ENCODE measurements around the gene RPP30.

The RPP30 gene

GRCh38 chr10:90871766-90872647, at the start of gene RPP30:
TSS of gene RPP30 (plus strand) at chr10:90871974. CDS start at chr10:90871987, 13 bp downstream.
- in situ Hi-C loops (cut with MboI; ENCODE audit: low sequenced_read_pairs), result no loop called here

DNA sequence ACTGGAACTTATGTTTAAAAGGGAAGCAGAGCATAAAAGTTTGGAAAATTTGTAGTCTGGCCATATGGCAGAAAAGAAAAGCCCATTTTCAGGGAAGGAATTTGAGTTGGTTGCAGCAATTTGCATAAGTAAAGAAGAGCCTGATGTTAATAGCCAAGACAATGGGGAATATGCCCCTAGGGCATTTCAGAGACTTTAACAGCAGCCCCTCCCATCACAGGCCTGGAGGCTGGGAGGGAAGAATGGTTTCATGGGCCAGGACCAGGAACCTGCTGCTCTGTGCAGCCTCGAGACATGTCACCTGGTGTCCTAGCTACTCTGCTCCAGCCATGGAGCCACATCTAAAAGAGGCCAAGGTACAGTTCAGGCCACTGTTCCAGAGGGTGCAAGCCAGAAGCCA, 49.3 kb upstream of the RPP30 start:
- in situ Hi-C loops (cut with MboI; ENCODE audit: low sequenced_read_pairs), result no loop called here

DNA sequence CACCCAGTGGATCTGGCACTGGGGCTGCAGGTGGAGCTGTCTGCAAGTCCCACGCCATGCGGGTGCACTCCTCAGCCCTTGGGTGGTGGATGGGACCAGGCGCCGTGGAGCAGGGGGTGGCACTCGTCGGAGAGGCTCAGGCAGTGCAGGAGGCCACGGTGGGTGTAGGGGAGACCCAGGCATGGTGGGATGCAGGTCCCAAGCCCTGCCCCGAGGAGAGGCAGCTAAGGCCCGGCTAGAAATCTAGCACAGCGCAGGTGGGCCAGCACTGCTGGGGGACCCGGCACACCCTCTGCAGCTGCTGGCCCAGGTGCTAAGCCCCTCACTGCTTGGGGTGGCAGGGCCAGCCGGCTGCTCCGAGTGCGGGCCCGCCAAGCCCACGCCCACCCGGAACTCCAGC, 39.7 kb upstream of the RPP30 start:
- in situ Hi-C loops (cut with MboI; ENCODE audit: low sequenced_read_pairs), result no loop called here

DNA sequence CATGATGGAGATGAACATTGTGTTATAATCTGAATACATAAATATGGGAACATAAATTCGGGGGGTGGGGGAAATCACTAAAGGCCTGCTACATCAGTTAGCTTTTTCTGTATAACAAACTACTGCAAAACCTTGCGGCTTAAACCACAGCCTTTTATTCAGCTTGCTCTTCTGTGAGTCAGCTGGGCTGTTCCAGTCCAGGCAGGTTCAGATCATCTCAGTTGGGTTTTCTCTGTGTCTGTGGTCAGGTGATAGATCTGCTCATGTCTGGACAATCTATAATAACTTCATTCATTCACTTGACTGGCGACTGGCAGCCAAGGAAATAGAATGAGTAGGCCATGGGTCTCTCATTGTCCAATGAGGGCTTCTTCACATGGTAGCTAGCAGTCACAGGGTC, 37.4 kb upstream of the RPP30 start:
- in situ Hi-C loops (cut with MboI; ENCODE audit: low sequenced_read_pairs), result no loop called here

DNA sequence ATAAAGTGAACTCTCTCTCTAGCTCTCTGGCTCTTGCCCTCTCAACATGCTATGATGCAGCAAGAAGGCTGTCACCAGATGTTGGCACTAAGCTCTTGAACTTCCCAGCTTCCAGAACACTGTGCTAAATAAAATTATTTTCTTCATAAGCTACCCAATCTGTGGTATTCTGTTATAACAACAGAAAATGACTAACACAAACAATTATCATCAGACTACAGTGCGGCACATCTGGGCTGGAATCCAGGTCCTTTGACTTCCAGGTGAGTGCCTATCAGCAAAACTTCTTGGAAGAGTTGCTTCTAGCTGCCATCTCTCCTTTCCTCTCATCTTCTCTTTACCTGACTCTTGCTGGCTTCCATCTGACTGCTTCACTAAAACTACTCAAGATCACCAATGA, 34.3 kb upstream of the RPP30 start:
- in situ Hi-C loops (cut with MboI; ENCODE audit: low sequenced_read_pairs), result no loop called here

DNA sequence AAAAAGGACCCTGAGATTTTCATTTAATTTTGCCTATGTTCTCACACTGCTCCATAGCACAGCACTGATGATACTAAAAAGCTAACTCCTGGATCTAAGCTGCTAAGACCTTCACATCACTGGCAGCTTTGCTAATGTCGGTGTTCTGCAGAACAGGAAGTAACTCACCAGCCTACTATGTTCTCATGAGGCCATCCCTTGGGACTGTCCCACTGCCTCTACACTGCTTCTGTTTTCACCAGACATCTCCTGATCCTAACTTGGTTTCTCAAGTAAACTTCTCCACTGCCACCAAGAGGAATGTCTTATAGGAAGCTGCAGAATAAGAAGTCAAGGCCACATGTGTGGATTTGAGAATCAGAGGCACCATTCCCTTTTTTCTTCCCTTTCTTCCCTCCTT, 29.0 kb upstream of the RPP30 start:
- in situ Hi-C loops (cut with MboI; ENCODE audit: low sequenced_read_pairs), result no loop called here

DNA sequence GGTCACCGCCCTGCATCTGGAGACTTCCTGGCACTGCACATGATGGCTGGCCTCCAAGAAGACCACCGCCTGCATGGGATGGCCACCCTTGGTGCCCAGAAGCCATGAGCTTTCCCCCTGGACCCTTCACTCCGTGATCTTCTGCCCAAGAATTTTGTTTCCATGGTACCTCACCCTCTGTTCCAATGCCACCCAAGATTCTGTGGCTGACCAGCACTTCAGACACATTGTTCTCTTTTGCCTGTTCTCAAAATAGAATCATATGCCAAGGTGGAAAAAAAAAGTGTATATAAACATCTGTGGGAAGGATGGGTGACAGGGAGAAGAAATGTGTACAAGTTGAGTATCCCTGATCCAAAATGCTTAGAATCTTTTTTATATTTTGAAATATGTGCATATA, 26.0 kb upstream of the RPP30 start:
- in situ Hi-C loops (cut with MboI; ENCODE audit: low sequenced_read_pairs), result no loop called here

- in situ Hi-C loops (cut with MboI; ENCODE audit: low sequenced_read_pairs), result no loop called here
These were observed 25.0 kb upstream of the RPP30 start for GRCh38 chr10:90846746-90847145.

DNA sequence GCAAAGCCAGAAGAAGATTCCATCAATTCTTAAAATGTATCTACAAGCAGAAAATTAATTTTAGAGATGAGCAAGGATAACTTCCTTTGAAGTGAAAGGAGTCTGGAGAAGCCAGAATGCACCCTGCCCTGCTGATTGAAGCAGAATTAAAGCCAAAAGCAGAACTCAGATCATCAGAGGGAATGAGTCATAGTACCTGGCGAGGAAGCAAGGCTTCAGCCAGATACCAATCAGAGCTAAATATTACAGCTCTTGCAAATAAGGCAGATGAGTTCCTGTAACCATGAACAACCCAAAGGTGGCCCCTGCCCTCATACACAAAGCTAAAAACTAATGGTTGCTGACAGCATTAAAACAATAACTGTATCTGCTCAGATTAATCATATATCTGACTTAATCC, 24.3 kb upstream of the RPP30 start:
- in situ Hi-C loops (cut with MboI; ENCODE audit: low sequenced_read_pairs), result no loop called here

DNA sequence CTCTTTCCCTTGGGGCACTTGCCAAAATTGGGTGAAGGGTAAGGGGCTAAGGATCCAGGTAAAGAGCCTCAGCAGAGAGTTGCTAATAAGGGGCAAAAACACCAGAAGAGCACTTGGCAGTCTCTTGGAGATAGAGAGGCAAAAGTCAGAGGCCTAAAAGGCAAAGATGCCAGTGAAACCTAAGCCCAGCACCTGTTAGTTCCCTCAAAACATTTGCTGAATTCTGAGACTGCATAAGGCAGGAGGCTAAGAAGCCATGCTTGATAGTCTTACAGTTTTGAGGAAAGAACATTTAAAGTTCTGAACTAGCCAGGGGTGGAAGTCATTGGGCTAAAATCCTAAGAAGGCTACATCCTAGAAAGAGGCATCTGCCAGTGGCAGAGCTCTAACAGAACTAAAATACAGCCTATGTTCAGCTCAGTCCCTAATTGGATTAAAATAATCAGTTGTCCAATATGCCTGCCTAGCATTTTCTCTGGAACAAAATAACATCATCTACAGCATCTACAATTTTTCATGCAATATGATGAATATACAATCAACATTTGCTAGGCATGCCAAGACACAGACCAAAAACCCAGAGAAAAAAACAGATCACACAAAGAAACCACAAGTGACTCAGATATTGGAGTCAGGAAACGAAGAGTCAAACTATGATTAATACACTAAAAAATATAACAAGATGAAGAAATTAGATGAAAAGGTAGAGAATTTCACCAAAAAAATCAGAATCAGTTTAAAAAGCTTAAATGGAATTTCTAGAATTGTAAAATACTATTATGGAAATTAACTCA, 21.6 kb upstream of the RPP30 start:
- in situ Hi-C loops (cut with MboI; ENCODE audit: low sequenced_read_pairs), result no loop called here

GRCh38 chr10:90855126-90855525, 16.6 kb upstream of the RPP30 start:
- in situ Hi-C loops (cut with MboI; ENCODE audit: low sequenced_read_pairs), result no loop called here

GRCh38 chr10:90856261-90856660, 15.5 kb upstream of the RPP30 start:
- in situ Hi-C loops (cut with MboI; ENCODE audit: low sequenced_read_pairs), result no loop called here

DNA sequence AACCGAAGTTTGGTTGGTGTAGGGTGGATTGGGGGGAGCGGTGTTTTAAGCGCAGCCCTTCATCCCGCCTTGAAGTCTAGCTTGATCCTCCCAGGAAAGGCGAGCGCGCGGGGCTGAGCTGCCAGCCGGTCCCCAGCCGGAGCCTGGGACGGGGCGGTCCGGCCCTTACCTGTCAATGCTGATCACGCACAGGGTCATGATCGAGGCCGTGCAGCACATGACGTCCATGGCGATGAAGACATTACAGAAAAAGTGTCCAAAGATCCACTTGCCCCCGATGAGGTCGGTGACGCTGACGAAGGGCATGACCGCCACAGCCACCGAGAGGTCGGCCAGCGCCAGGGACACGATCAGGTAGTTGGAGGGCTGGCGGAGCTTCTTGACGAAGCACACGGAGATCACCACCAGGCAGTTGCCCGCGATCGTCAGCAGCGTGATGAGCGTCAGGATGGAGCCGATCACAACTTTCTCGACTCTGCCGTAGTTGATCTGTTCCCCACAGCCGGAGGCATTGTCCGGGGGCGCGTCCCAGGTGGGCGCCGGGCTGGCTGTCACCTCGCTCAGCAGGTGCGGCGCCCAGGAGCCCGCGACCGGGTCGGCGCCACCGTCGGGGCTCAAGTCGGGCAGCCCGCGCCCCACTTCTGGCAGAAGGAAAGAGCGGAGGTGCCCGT, 14.7 kb upstream of the RPP30 start:
- in situ Hi-C loops (cut with MboI; ENCODE audit: low sequenced_read_pairs), result no loop called here

DNA sequence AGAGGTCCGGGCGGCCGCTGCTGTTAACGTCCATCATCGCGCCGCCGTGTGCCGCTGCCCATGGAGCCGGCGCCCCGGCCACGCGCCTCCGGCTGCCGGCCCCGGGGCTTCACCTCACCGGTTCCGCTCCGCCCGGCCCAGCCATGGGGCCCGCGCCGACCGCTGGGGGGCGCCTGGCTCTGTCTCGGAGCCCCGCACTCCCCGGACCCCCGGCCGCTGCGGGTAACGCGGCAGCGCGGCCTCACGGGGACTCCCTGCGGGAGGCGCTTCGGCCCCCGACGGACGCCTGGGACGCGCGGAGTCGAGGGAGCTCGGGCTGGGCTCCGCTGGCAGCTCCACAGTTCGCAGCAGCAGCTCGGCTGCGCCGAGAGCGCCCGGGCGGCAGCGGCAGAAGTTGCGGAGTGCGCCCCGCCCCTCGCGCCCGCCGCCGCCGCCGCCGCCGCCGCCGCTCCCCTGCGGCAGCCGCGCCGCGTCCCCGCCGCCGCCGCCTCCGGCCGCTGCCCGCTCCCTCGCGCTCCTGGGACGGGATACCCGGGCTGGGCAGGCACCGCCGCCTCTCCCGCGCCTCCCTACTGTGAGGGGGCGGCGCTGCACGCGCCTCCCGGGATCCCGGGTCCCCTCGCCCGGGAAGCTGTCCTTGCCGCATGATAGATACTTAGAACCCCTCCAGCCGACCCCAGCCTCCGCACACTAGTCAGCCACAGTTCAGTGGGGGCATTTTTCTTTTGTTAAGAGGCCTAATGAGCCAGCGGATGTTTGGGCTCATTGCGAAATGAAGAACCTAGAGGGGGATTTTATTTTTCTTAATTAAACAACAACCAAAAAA, 13.9 kb upstream of the RPP30 start, which contains the start of gene HTR7:
HTR7 (minus strand) TSS at position 405 of the 826 bp plus-strand sequence; CDS start at position 37, 368 bp downstream.
- in situ Hi-C loops (cut with MboI; ENCODE audit: low sequenced_read_pairs), result no loop called here

DNA sequence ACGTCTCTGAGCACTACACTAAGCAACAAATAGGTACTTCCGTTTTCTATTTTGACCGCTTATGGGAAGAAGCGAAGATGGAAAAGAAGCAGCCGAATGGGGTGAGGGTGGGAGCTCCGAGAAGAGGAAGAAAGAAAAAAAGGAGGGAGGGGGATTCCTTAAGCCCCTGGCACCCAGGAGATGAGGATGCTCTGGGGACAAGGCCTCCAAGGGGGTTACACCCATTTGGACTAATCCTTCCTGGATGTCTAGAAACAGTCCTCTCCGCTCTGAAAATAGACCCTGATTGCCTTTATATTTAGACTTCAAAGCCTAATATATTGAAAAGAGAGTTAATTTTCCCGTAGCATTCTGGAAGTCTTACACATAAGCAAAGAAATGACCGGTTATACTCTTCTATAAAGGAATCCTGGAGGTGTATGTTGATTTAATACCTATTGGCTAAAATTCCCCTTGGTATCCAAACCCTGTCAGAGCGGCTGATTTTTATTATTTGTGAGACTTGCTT, 13.3 kb upstream of the RPP30 start:
- in situ Hi-C loops (cut with MboI; ENCODE audit: low sequenced_read_pairs), result no loop called here

GRCh38 chr10:90859321-90859751, 12.4 kb upstream of the RPP30 start:
- in situ Hi-C loops (cut with MboI; ENCODE audit: low sequenced_read_pairs), result no loop called here

DNA sequence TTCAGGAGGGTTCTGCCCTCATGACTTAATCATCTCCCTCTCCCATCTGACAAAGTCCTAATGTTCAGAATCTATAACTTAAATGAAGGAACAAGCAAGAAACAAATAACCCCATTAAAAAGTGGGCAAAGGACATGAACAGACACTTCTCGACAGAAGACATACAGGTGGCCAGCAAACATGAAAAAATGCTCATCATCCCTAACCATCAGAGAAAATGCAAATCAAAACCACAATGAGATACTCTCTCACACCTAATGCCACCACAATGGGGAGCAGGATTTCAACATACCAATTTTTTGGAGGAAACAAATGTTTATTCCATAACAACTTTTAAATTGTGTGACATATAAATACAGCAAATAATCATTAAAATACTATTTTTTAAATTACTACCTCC, 11.0 kb upstream of the RPP30 start:
- in situ Hi-C loops (cut with MboI; ENCODE audit: low sequenced_read_pairs), result no loop called here

- in situ Hi-C loops (cut with MboI; ENCODE audit: low sequenced_read_pairs), result no loop called here
These were observed 8.8 kb upstream of the RPP30 start for GRCh38 chr10:90862908-90863514.

DNA sequence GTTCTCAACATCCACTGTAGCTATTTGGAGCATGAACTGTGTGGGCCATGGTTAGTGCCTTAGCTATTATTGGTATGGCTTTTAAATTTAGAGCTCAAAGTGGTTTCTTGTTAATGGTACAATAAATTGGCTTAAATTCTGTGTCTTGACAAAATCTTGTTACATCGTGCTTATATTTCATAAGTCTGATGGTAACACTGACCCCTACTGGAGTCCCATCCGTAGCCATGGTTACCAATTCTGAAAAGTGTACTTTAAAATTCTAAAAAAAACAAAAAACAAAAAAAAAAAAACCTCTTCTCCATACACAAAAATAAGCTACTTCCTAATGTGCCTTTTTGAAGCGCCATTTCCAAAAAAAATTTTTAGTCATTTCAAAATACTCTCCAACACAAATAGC, 6.4 kb upstream of the RPP30 start:
- in situ Hi-C loops (cut with MboI; ENCODE audit: low sequenced_read_pairs), result no loop called here

DNA sequence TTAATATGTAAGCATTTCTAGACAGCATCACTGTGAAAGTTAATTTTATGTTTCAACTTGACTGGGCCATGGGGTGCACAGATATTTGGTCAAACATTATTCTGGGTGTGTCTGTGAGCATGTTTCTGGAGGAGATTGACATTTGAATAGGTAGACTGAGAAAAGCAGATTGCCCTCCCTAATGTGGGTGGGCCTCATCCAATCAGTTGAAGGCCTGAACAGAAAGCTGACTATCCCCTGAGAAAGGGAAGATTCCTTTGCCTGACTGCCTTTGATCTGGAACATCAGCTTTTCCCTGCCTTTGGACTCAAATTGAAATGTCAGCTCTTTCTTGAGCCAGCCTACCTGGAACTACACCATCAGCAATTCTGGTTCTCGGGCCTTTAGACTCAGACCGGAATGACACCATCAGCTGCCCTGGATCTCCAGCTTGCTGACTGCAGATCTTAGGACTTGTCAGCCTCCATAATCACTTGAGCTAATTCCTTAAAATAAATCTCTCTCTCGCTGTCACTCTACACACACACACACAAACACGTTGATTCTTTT, 5.7 kb upstream of the RPP30 start:
- in situ Hi-C loops (cut with MboI; ENCODE audit: low sequenced_read_pairs), result no loop called here
